GM04504 (cell line): ENCODE measurements around the gene ZFHX2.

Source experiments
- DNase-seq: peaks from one replicate; pipeline ENCODE4 v3.0.0-alpha.2; 2012; ENCODE audit warnings: low read depth

Gene ZFHX2

DNA sequence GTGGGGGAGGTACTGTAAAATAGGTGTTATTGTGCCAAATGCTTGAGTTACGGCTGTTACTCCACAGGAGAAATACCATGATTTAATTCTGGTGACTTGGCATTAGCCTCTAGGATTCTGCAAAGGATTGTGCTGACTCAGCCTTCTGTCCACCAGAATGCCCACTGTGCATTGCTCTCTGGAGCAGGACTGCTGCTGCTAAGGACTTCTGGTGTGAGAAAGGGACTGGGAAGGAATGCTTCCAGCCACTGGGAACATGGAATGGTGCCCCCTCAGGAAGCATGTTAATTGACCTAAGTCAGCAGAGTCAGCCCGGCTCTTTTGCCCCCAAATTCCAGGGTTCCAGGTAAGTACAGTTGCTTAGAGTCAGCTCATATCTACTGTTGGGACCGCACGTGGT lies 32.9 kb downstream of the ZFHX2 start:
- no peak for DNase-seq

DNA sequence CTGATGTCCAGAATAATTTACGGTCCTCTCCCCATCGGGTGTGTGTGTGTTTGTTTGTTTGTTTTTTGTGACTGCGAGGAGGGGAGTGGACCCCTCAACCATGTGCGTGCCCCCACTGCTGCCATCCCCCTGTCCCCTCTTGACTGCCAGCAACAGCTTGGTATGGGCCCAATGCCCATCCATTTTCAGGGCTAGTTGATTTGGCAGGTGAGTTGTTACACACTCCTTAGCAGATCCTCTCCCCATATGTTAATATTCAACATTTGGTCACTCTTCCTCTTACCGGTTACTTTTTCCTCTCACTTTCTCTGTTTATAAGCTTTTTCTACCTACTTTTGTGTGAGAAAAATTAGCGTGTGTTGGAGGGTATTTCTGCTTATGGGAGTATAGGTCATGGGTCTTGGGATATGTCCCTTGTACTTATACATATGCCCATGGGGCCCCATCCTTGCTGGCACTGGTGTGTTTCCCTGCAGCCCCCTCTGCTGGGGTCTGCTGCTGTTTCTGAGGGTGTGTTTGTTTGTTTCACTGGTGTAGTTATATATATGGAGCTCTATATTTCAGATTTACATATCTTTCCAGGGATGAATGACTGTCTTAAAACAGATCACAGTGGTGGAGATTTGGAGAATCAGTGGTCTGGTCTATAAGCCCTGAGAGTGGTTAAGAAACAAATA lies 33.8 kb downstream of the ZFHX2 start:
- no peak for DNase-seq

DNA sequence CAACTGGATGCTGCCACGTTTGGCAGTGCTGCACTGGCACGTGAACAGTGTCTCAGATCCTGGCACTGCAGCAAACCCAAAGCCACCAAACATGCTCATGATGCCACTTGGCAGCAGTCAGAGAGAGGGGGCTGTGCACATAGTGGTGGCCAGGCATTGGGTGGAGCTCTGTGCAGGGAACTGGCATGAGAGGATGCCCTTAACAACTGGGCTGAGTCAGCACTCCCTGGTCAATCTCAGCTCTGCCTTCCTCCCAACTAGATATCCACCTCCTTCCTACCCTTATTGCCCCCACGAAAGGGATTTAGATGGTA lies 37.0 kb downstream of the ZFHX2 start:
- no peak for DNase-seq

DNA sequence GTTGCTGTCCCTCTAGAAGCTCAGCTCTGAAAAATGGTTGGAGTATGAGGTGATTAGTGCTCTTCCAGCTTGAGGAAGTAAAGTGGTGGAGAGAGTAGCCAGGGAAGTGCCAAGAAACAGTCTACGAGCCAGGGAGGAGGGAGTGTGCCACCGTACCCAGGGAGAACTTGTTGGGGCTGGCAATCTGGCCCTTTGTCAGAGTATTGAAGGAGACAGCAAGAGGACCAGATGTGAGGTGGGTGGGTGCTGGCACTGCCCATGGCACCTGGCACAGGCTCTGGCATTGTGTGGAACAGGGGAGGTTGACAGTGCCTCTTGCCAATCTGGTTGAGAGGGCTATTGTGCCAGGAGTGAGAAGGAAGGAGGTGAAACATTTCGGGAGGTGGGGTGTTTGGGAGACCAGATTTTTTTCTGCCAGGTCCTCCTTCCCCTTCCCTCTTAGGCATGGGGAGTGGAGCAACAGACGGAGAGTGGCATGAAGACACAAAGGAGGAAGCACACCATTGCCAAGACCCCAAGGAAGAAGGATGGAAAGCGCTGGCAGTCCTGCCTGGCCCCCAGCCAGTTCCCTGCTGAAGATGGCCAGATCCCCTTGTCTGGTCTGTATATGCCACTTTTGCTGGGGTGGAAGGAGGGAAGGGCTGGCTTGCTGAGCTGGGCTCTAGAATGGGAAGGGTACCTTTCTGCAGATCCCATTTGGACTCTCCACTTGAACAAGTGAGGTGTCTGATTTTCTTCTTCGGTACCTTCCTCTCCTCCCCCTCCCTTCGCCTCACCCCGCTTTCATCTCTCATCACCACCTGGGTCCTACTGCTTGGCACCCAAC lies 37.5 kb downstream of the ZFHX2 start:
- DNase-seq: no peak

DNA sequence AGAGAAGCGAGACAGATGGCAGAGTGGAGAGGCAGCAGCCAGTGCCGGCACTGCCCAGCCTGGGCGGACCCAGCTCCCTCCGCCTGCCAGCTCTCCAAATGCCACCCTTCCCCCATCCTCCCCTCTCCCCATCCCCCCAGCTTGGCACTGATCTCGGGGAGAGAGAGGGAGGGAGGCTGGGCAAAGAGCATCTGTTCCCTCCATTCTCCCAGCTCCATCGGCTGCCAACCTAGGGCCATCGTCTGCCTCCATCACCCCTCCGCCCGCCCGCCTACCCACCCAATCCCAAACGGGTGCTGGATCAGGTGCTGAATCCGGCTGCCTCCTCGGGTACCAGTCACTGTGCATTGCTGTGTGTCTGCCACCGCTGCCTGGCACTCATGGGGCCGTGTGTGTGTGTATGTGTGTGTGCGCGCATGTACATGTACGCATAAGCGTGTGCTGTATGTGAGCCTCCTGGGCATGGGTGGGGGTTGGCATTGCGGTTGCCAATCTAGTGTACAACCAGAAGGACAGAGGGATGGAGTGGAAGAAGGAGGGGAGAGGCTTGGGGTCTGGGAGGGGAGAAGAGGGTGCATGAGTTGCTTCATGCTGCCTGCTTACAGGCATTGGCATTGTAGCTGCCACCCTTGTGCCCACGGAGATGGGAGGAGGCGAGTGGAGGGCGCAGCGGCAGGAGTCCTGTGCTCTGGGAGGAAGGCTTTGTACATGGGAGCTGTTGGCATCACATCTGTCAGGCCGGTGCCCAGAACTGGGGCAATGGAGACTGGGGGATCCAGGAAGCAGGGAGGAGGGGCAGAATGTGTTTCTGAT lies 38.4 kb downstream of the ZFHX2 start:
- DNase-seq: no peak

DNA sequence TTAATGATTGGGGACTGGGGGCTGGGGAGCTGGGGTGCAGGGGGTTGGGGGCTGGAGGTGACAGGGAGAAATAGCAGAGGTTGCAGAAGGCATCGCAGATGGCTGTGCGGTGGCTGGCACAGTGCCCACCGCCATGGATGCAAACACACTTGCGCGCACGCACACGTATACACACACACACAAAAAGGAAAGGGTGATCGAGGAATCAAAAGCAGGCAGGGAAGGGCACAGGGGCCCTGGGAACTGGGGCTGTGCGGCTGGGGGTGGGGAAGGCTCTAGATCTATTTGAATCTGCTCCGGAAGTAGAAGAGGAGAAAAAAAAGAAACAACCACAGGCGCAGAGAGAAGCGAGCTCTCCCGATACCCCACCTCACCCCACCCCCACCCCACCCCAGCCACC lies 39.4 kb downstream of the ZFHX2 start:
- no peak for DNase-seq

DNA sequence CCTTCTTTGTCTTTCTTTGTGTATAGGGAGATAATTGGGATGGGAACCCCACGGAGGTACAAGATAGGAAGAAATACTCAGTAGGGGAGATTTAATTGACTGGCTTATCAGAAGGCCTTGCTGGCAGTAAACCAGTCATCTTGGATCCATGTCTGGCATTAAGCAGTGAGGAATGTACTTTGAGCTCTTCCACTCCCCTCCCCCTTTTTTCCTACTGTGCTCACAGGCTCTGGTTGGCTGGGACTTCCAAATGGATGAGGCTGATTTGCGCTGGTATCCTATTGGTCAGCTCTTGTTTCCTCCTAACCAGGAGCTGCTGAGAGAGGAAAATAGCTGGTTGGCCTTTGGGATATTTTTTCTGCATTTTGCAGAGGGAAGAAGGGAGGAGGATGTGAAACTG lies 57.3 kb downstream of the ZFHX2 start:
- DNase-seq: no peak

DNA sequence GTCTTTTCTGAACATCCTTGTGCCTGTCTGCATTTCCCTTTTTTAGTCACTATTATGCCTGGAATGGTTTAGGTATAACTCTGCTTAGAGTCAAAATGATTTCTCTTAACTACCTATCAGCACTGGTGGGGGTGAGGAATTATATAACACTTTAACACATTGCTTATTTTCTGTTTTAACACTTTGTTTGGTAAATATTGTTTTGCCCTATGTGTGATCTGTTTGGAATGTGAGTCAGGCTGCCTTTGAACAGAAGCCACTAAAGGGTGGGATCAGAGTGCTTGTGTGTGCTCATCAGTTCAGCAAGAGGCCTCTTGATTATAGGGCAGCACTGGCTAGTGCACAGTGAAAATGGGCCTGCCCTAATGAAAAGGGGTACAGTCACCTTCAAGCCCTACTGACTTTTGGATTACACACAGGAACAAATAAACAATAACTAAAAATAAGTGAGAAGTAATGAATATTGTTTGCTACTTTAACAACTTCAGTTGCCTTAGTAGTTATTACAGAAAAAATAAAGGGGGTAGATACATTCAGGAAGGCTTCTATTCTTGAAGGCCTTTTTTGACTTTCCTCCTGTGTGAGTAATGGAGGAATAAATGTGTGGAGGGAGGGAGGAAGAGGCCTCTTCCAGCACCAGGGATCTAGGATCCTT lies 58.8 kb downstream of the ZFHX2 start:
- DNase-seq: no peak

DNA sequence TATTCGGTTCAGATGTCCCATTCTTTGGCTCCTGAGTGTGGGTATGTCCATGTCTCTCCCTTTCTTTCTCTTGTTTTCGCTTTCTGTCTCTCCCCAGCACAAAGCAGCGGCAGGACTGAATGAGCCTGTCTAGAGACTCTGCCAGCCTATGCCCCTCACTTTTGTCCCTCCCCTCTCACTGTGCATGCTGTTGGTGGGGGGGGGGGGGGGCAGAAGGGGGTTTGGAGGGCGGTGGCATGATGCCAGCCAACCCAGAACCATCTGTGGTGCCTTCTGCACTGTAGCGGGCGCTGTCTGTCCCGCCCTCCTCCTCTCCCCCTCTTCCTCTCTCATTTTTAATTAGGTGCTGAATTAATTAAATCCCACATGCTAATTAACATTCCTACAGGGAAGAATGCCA lies 64.3 kb downstream of the ZFHX2 start:
- no peak for DNase-seq

DNA sequence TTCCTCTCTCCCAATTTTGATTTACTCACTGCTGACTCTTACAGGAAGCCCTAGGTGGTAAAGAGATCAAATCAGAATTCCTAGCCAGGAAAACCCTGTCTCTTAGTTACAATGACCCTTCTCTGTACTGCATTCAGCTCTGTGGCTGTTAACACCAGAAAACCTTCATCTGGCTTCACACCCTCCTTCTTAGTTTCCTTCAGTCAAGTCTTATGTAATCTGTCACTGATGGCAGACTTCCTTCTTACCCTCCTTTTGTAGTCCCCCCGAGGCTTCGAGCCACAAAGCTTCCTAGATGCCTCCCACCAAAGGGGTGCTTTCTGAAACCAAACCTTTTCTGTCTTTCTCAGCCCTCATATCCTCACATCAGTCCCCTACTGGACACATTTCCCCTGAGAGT lies 65.5 kb downstream of the ZFHX2 start:
- no peak for DNase-seq

DNA sequence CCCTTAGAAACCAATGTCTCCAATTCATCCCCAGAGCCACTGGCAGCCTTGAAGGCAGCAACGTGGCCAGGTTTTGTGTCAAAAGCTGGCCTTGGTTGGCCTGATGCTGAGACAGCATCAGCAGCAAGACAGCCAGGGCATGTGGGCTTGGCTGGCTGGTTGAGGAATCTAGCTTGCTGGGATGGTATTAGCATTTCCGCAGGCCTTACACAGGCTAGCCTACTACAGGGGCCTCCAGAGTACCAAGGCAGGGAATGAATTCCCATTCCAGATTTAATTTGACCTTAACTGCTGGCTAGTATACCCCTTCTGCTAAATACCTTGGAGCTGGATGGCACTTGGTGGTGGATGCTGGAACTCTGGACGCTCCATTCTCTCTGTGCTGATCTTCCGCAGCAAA lies 66.2 kb downstream of the ZFHX2 start:
- DNase-seq: no peak

DNA sequence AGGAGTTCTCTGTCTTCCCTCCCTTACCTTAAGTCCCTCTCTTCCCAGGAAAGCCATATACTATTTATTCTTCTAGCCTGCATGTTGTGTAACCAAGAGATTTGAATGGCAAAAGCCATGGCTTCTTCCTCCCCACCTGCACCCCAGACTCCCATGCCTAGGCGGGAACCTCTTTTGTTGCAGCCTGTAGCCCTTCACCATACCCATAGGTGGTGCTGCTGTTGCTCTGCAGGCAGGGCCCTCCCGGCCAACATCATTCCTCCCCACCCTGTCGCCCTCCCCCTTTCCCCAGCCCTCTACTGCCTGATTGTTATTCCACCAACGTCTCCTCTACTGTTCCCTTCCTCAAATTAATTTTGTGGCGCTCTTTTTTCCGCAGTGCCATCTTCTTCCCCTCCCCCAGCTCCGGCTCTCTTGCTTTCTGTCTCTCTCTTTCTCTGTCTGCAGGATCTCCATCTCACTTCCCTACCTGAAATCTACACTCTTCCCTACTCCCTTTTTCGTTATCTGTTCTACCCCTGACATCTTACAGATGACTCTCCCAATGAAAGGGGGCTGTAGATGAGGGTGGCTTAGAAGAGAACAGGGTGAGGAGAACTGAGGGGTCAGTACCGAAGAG lies 68.2 kb downstream of the ZFHX2 start:
- no peak for DNase-seq

DNA sequence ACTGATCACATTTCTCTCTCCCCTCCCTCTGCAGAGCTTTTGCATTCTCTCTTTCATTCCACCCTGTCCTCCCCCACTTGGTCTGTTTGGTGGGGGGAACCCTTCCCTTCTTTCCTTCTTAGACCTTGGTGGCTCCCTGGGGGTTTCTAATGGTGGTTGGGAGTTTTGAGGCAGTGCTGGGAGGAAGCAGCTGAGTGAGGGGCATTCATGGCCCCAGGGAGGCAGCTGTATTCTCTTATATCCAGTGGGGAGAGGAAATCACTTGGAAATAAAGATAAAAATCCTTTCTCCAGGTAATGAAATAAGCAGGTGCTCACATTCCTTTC lies 68.8 kb downstream of the ZFHX2 start:
- DNase-seq: no peak

DNA sequence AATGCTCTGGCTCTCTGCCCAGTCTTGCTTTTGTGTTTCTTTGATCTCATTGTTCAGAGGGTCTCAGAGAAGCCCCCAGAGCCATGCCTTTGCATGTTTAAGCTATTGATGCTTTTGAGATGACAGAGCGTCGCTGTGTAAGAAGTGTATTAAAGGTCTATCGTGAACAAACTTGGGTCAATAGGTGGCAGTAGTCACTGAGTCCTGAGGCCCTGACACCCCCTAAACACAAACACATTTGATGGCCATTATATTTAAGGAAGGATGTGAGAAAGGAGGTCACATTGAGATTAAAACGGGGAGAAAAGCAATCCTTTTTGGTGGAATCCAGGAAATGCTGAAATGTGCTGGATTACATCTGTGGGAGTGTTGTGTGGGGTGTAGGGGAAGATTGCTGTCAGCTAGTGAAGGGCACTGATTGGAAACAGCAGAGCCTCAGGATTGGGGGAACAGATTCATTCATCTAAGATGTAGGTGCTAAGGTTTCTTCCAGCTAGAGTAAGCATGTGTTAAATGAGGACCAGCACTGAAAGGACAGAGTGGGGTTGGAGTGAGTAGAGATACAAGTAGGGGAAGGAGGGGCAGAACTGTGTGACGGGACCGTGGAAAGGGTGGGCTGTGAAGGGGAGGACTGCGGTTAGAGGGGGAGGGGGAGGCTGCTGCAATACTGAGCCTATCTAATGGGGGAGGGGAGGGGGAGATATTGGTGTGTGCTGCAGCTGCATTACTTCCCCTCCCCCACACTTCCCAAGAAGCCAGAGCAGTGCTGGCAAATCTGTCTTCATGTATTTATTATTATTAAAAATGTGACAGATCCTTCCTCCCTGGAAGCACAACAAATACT lies 69.4 kb downstream of the ZFHX2 start:
- no peak for DNase-seq

DNA sequence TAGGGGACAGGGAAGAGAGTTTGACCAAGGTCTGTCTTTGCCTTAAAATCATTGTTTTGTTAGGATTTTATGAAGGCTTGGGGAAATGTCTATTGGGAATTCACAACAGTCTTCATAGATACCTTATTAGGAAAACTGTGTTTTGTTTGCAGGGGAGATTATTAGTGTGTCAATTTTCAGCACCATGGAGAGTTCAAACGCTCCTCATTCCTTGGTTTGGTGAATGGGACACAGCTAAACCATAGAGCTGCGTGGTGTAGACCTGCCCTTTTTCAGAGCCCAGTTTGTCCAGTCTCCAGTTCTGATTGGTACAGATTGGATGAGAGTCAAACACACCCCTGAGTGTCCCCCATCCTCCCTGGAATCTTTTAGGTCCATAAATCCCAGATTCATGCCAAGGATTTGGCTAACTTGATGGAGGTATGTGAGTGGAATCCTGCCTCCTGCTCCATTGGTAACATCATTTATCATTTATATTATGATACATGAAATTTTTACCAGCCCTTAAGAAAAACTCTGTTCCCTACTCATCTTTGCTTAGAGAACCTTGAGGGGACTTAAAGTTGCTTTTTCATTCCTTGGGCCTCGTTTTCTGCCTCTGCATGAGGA lies 70.1 kb downstream of the ZFHX2 start:
- no peak for DNase-seq

DNA sequence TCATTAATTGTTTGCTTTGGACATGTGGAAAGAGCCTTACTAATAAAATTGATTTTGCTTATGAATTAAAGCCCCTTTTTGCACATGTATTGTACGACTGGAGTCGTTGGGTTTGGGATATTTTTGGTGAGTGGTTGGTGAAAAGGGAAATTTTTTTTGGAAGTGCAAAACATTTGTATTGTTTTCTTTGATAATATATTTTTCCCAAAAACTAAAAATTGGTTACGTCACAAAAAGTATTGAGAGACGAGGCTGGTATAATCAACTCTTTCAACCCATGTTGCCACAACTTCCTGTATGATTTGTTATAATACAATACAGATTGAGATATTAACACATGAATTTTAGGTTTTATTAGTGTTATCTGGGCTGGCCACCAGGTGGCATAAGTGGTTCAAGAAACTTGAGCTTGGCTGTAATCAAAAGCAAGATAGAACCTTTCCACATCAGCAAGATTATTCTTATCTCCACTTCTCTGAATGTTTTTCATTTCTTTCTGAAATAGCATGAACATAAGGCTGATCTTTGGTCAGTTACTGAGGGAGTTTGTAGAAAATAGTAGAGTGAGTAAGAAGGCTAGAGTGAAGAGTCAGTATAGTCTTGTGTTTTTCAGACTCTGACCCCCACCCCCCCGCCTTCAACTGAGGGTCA lies 73.3 kb downstream of the ZFHX2 start:
- peak; percentile 28 for DNase-seq

DNA sequence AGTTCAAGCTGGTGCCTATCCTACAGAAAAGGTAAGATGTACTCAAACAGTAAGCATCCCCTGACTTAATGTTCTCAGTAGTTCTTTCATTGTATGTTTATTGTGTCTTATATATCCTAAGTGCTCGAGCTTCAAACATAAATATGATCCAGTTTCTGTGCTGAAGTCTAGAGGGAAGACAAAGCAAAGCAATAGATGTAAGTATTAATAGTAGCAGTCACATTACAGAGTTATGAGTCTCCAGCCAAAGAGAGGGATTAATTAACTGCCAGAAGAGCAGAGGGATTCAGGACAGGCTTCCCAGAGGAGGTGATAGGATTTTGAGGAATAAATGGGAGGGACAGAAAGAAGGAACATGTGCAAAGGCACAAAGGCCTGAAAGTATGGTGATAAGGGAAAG lies 80.6 kb downstream of the ZFHX2 start:
- no peak for DNase-seq
